BE2C (cell line): Measurements from ENCODE around the gene ABHD16B.

ENCODE experiments used
- DNase-seq: peaks from one replicate; pipeline ENCODE4 v3.0.0-alpha.2; 2020
- H3K27me3 ChIP-seq: fragments of 250-450 bp; sonication (Bioruptor Pico); 2 replicates; pipeline ENCODE4 v1.5.1; 2020; ENCODE audit warnings: mild to moderate bottlenecking
- H3K36me3 ChIP-seq: fragments of 250-450 bp; sonication (Bioruptor Pico); 2 replicates; pipeline ENCODE4 v1.5.1; 2020; ENCODE audit warnings: mild to moderate bottlenecking
- H3K4me1 ChIP-seq: fragments of 250-450 bp; sonication (Bioruptor Pico); 2 replicates; pipeline ENCODE4 v1.5.1; 2020
- H3K4me3 ChIP-seq: 2 replicates; pipeline ENCODE4 v1.5.1; 2011; ENCODE audit warnings: low read depth, low read length
- H3K9me3 ChIP-seq: fragments of 250-450 bp; sonication (Bioruptor Pico); 2 replicates; pipeline ENCODE4 v1.5.1; 2020
- CTCF ChIP-seq: IDR thresholded peaks from 2 replicates; pipeline ENCODE4 v1.5.1; 2012; ENCODE audit warnings: mild to moderate bottlenecking, low read depth, low read length

The ABHD16B gene

GRCh38 chr20:63903796-63904561, 42.7 kb downstream of the ABHD16B start:
- H3K4me1 ChIP-seq, result peaks cover 6% of the 10 kb centered on the region; the same call in 1 of the 2 replicates
- H3K9me3 ChIP-seq, result no peaks in the 10 kb centered on the region
- no peak for DNase-seq
- no peak for TF ChIP-seq CTCF
- H3K4me3 ChIP-seq, result no peak overlapping the region
- H3K36me3 ChIP-seq, result no peaks in the 10 kb centered on the region; the same call in none of the 2 replicates
- H3K27me3 ChIP-seq, result no peaks in the 10 kb centered on the region

GRCh38 chr20:63908008-63908682, 46.8 kb downstream of the ABHD16B start:
- H3K4me1 ChIP-seq, result peaks cover 6% of the 10 kb centered on the region; the same call in 1 of the 2 replicates
- no peaks in the 10 kb centered on the region for H3K27me3 ChIP-seq
- no peak for TF ChIP-seq CTCF
- DNase-seq, result no peak
- H3K4me3 ChIP-seq, result no peak overlapping the region
- no peaks in the 10 kb centered on the region; the same call in none of the 2 replicates for H3K36me3 ChIP-seq
- no peaks in the 10 kb centered on the region for H3K9me3 ChIP-seq

- TF ChIP-seq CTCF, result no peak
- Histone ChIP-seq H3K27me3 (no peaks in the 10 kb centered on the region), H3K4me3 (no peak overlapping the region), H3K9me3 (no peaks in the 10 kb centered on the region; the same call in 1 of the 2 replicates), H3K4me1 (peaks cover 6% of the 10 kb centered on the region; the same call in 1 of the 2 replicates), H3K36me3 (peaks cover 5% of the 10 kb centered on the region; the same call in 1 of the 2 replicates)
- DNase-seq, result no peak
Observed at GRCh38 chr20:63911176-63911575, 49.9 kb downstream of the ABHD16B start.
